ENCODE measurements around the gene TCIRG1.

DNA sequence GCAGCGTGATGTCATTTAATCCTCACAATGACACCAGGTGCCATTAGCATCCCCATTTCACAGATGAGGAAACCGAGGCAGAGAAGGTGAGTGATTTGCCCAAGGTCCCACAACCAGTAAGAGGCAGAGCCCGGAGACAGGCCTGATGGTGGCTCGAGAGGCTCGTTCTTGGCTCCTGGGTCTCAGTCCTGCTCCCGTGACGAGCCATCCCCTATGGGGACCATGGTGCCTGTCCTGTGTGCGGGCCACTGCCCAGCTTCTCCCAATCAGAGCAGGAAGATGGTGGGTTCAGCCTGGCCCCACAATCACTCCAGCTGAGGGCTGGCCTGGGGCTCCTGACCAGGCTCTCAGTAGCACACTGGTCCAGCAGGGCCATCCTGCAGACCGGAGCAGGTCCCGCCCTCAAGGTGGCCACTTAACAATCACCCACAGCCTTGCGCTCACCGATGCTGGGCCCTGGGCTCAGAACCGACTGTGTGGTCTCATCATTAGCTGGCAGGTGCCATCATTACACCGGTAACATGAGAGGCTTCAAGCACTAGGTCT, 25.1 kb upstream of the TCIRG1 start:
- TF ChIP-seq, protein P1, sequence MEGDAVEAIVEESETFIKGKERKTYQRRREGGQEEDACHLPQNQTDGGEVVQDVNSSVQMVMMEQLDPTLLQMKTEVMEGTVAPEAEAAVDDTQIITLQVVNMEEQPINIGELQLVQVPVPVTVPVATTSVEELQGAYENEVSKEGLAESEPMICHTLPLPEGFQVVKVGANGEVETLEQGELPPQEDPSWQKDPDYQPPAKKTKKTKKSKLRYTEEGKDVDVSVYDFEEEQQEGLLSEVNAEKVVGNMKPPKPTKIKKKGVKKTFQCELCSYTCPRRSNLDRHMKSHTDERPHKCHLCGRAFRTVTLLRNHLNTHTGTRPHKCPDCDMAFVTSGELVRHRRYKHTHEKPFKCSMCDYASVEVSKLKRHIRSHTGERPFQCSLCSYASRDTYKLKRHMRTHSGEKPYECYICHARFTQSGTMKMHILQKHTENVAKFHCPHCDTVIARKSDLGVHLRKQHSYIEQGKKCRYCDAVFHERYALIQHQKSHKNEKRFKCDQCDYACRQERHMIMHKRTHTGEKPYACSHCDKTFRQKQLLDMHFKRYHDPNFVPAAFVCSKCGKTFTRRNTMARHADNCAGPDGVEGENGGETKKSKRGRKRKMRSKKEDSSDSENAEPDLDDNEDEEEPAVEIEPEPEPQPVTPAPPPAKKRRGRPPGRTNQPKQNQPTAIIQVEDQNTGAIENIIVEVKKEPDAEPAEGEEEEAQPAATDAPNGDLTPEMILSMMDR (IDR thresholded peaks at IDR 0.05; ENCODE audit: low read depth, low read length): no peak
- TF ChIP-seq POLR2A (IDR thresholded peaks at IDR 0.05; ENCODE audit: extremely low read depth, insufficient read length) (no peak), MYC (IDR thresholded peaks at IDR 0.05; ENCODE audit: low read depth, low read length) (no peak)
